Prostate gland (tissue), 2 donors: Measurements from ENCODE around the gene PLA2G4F.

Experiments
- CTCF ChIP-seq, 4 experiments: fragments of 200-600 bp in 2 of 4; fragments of 450-650 bp in 2 of 4; sonication (generic) in 2 of 4; IDR thresholded peaks; 1 replicate in 3 of 4; 2 replicates in 1 of 4; pipeline ENCODE4 v1.5.1; 2016 to 2019; ENCODE audit warnings: antibody characterized with exemption in 4 of 4, mild to moderate bottlenecking in 2 of 4, moderate library complexity in 2 of 4
- POLR2A ChIP-seq: fragments of 450-650 bp; IDR thresholded peaks from one replicate; pipeline ENCODE4 v1.6.1; 2016; ENCODE audit warnings: antibody characterized with exemption, mild to moderate bottlenecking

- no peak for TF ChIP-seq POLR2A
- TF ChIP-seq CTCF (IDR thresholded peaks at IDR 0.05) = no peak
Measured at GRCh38 chr15:42157381-42157780, 945 bp upstream of the PLA2G4F start.
